H9 (cell line): ENCODE measurements around the gene KLHDC9. TPM values are rescaled to one million over a fixed set of nuclear protein-coding genes. Genes with fewer than 3 reads are reported as not detected.

Source experiments
- DNase-seq: peaks from one replicate; pipeline ENCODE4 v3.0.0-alpha.2; 2017
- H2AFZ ChIP-seq: one replicate; pipeline ENCODE4 v1.6.1; 2013; ENCODE audit warnings: mild to moderate bottlenecking, low read length, control low read depth, moderate library complexity
- H2AK5ac ChIP-seq: 2 replicates; pipeline ENCODE4 v1.6.1; 2013; ENCODE audit warnings: low read length, control low read depth, mixed read lengths; ENCODE audit not compliant: insufficient read length
- H2BK120ac ChIP-seq: one replicate; pipeline ENCODE4 v1.6.1; 2013; ENCODE audit warnings: low read depth, mild to moderate bottlenecking, low read length, control low read depth, inconsistent platforms; ENCODE audit not compliant: poor library complexity, severe bottlenecking
- H2BK12ac ChIP-seq: 2 replicates; pipeline ENCODE4 v1.6.1; 2013; ENCODE audit warnings: low read length, control low read depth, mixed read lengths, low read depth; ENCODE audit not compliant: insufficient read length
- H2BK15ac ChIP-seq: 2 replicates; pipeline ENCODE4 v1.6.1; 2013; ENCODE audit warnings: low read depth, low read length, control low read depth
- H2BK20ac ChIP-seq: one replicate; pipeline ENCODE4 v1.6.1; 2013; ENCODE audit warnings: low read depth, mild to moderate bottlenecking, low read length, control low read depth, inconsistent platforms; ENCODE audit not compliant: poor library complexity, severe bottlenecking
- H2BK5ac ChIP-seq: 2 replicates; pipeline ENCODE4 v1.6.1; 2013; ENCODE audit warnings: low read length, control low read depth, mixed read lengths; ENCODE audit not compliant: insufficient read length
- H3K14ac ChIP-seq: 2 replicates; pipeline ENCODE4 v1.6.1; 2013; ENCODE audit warnings: low read length, control low read depth; ENCODE audit not compliant: insufficient read depth
- H3K18ac ChIP-seq: 2 replicates; pipeline ENCODE4 v1.6.1; 2013; ENCODE audit warnings: low read depth, mild to moderate bottlenecking, mixed read lengths, low read length, control low read depth; ENCODE audit not compliant: insufficient read length
- H3K23ac ChIP-seq: 2 replicates; pipeline ENCODE4 v1.6.1; 2013; ENCODE audit warnings: low read length, control low read depth, mixed read lengths, low read depth; ENCODE audit not compliant: insufficient read length
- H3K23me2 ChIP-seq: 2 replicates; pipeline ENCODE4 v1.6.1; 2013; ENCODE audit warnings: low read depth, mild to moderate bottlenecking, mixed read lengths, low read length, control low read depth; ENCODE audit not compliant: insufficient read length, poor library complexity, severe bottlenecking
- H3K27ac ChIP-seq: 2 replicates; pipeline ENCODE4 v1.5.1; 2013; ENCODE audit warnings: low read length, control low read depth, mixed read lengths, low read depth; ENCODE audit not compliant: insufficient read length
- H3K27me3 ChIP-seq: 2 replicates; pipeline ENCODE4 v1.6.1; 2013; ENCODE audit warnings: low read length, control low read depth, inconsistent platforms; ENCODE audit not compliant: insufficient read depth
- H3K4ac ChIP-seq: 2 replicates; pipeline ENCODE4 v1.6.1; 2013; ENCODE audit warnings: low read depth, mild to moderate bottlenecking, control low read depth, inconsistent platforms, low read length, moderate library complexity
- H3K4me1 ChIP-seq: 2 replicates; pipeline ENCODE4 v1.6.1; 2013; ENCODE audit warnings: low read length, control low read depth, inconsistent platforms; ENCODE audit not compliant: insufficient read depth
- H3K4me2 ChIP-seq: 2 replicates; pipeline ENCODE4 v1.6.1; 2013; ENCODE audit warnings: low read length, control low read depth, mixed read lengths; ENCODE audit not compliant: insufficient read length, insufficient read depth
- H3K56ac ChIP-seq: 2 replicates; pipeline ENCODE4 v1.6.1; 2013; ENCODE audit warnings: low read depth, mild to moderate bottlenecking, mixed read lengths, low read length, control low read depth; ENCODE audit not compliant: insufficient read length
- H3K79me1 ChIP-seq: 2 replicates; pipeline ENCODE4 v1.6.1; 2013; ENCODE audit warnings: low read depth, mild to moderate bottlenecking, moderate library complexity, low read length, control low read depth, inconsistent platforms; ENCODE audit not compliant: insufficient read depth, poor library complexity, severe bottlenecking
- H3K79me2 ChIP-seq: 2 replicates; pipeline ENCODE4 v1.6.1; 2013; ENCODE audit warnings: low read length, control low read depth, inconsistent platforms; ENCODE audit not compliant: insufficient read depth
- H3K9ac ChIP-seq: 2 replicates; pipeline ENCODE4 v1.6.1; 2013; ENCODE audit warnings: low read length, control low read depth, mixed read lengths; ENCODE audit not compliant: insufficient read length; ENCODE audit errors: extremely low read depth
- H3K9me3 ChIP-seq: one replicate; pipeline ENCODE4 v1.6.1; 2013; ENCODE audit warnings: low read depth, low read length, inconsistent platforms; ENCODE audit not compliant: control insufficient read depth
- H3T11ph ChIP-seq: one replicate; pipeline ENCODE4 v1.6.1; 2013; ENCODE audit warnings: mild to moderate bottlenecking, low read length, control low read depth, inconsistent platforms
- H4K20me1 ChIP-seq: one replicate; pipeline ENCODE4 v1.6.1; 2013; ENCODE audit not compliant: control insufficient read depth, insufficient read length, insufficient read depth
- H4K5ac ChIP-seq: 2 replicates; pipeline ENCODE4 v1.6.1; 2013; ENCODE audit warnings: low read depth, mild to moderate bottlenecking, mixed read lengths, low read length, control low read depth; ENCODE audit not compliant: insufficient read length
- H4K8ac ChIP-seq: replicated peaks from 2 replicates; pipeline ENCODE4 v1.6.1; 2013; ENCODE audit warnings: low read length, control low read depth, mixed read lengths, low read depth; ENCODE audit not compliant: insufficient read length
- H4K91ac ChIP-seq: 2 replicates; pipeline ENCODE4 v1.6.1; 2013; ENCODE audit warnings: low read depth, mild to moderate bottlenecking, moderate library complexity, mixed read lengths, low read length, control low read depth; ENCODE audit not compliant: insufficient read length
- H3K27ac Mint-ChIP-seq, 3 experiments: 2 replicates in 2 of 3; 3 replicates in 1 of 3; pipeline ENCODE4 v1.8.0; 2020 to 2021; ENCODE audit warnings: mixed read lengths in 3 of 3, mild to moderate bottlenecking in 1 of 3, moderate library complexity in 1 of 3
- H3K27me3 Mint-ChIP-seq: 2 replicates; pipeline ENCODE4 v1.8.0; 2021; ENCODE audit warnings: low read depth, mild to moderate bottlenecking, moderate library complexity, mixed read lengths
- H3K36me3 Mint-ChIP-seq, 3 experiments: 2 replicates in 2 of 3; 3 replicates in 1 of 3; pipeline ENCODE4 v1.8.0; 2020 to 2021; ENCODE audit warnings: low read depth in 3 of 3, mixed read lengths in 3 of 3; ENCODE audit not compliant: insufficient read depth in 1 of 3
- H3K4me1 Mint-ChIP-seq, 2 experiments: 2 replicates each; pipeline ENCODE4 v1.8.0; 2020; ENCODE audit warnings: mixed read lengths in 2 of 2
- H3K4me3 Mint-ChIP-seq, 2 experiments: 2 replicates in 1 of 2; 3 replicates in 1 of 2; pipeline ENCODE4 v1.8.0; 2020 to 2021; ENCODE audit warnings: mild to moderate bottlenecking in 2 of 2, mixed read lengths in 2 of 2, moderate library complexity in 1 of 2
- H3K9me3 Mint-ChIP-seq, 2 experiments: 2 replicates in 1 of 2; 3 replicates in 1 of 2; pipeline ENCODE4 v1.8.0; 2020; ENCODE audit warnings: mild to moderate bottlenecking in 2 of 2, mixed read lengths in 2 of 2, moderate library complexity in 1 of 2
- WGBS: extraction: QIAGEN DNeasy Blood & Tissue Kit; methylation state at CpG from one replicate; pipeline ENCODE4 v1.1.7; 2013; ENCODE audit warnings: missing lambda C conversion rate, low lambda C conversion rate, mixed read lengths; ENCODE audit not compliant: insufficient read length; ENCODE audit errors: extremely low coverage; 5-methylcytosine and 5-hydroxymethylcytosine counted together
- total RNA-seq: library from RNA; stranded (reverse); gene quantifications from 2 replicates; pipeline ENCODE4 v1.2.1, GENCODE V29; 2021
- TF ChIP-seq, protein P1 (sequence below): fragments of 200-600 bp; sonication (generic); conservative IDR thresholded peaks from 3 replicates; pipeline ENCODE4 v1.8.0; 2021; ENCODE audit warnings: antibody characterized with exemption, mild to moderate bottlenecking

KLHDC9 gene
- total RNA-seq, 1 experiment from 2014 or later = 6.6 TPM

- Mint-ChIP-seq H3K4me3 (no peak overlapping the region), H3K27ac (no peak overlapping the region), H3K9me3 (no peaks in the 10 kb centered on the region), H3K36me3 (peaks cover 0 to 2% (median 0%) of the 10 kb centered on the region in 3 experiments; a peak in 1 of 7 replicates), H3K4me1 (no peaks in the 10 kb centered on the region), H3K27me3 (no peaks in the 10 kb centered on the region)
- Histone ChIP-seq H3K23ac (no peak overlapping the region), H3K9me3 (no peaks in the 10 kb centered on the region), H4K91ac (no peak overlapping the region), H4K8ac (no peak overlapping the region), H2BK15ac (no peak overlapping the region), H3K27me3 (no peaks in the 10 kb centered on the region), H2BK20ac (no peak overlapping the region), H2AK5ac (no peak overlapping the region), H3K4ac (no peak overlapping the region), H4K20me1 (no peaks in the 10 kb centered on the region), H3K56ac (no peak overlapping the region), H3K4me2 (no peak overlapping the region), H3K4me1 (no peaks in the 10 kb centered on the region), H2AFZ (no peak overlapping the region), H3K27ac (no peak overlapping the region), H2BK5ac (no peak overlapping the region), H3K79me2 (peaks cover 3% of the 10 kb centered on the region; the same call in 1 of the 2 replicates), H3K23me2 (peaks cover 6% of the 10 kb centered on the region), H2BK120ac (no peak overlapping the region), H4K5ac (no peak overlapping the region), H3K14ac (no peak overlapping the region), H3K18ac (no peak overlapping the region), H3T11ph (no peak overlapping the region), H3K9ac (no peak overlapping the region), H2BK12ac (no peak overlapping the region), H3K79me1 (peaks cover 4% of the 10 kb centered on the region)
- TF ChIP-seq, protein P1, sequence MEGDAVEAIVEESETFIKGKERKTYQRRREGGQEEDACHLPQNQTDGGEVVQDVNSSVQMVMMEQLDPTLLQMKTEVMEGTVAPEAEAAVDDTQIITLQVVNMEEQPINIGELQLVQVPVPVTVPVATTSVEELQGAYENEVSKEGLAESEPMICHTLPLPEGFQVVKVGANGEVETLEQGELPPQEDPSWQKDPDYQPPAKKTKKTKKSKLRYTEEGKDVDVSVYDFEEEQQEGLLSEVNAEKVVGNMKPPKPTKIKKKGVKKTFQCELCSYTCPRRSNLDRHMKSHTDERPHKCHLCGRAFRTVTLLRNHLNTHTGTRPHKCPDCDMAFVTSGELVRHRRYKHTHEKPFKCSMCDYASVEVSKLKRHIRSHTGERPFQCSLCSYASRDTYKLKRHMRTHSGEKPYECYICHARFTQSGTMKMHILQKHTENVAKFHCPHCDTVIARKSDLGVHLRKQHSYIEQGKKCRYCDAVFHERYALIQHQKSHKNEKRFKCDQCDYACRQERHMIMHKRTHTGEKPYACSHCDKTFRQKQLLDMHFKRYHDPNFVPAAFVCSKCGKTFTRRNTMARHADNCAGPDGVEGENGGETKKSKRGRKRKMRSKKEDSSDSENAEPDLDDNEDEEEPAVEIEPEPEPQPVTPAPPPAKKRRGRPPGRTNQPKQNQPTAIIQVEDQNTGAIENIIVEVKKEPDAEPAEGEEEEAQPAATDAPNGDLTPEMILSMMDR = no peak
- no peak for DNase-seq
- no CpG with 5 or more reads among the region's 3 CpGs for WGBS
These were observed 39.7 kb downstream of the KLHDC9 start for GRCh38 chr1:161137881-161138280.
